HG03039 (cell line): ENCODE measurements around the gene ADGRL1.

ENCODE experiments used
- ATAC-seq: cut with Tn5 transposase; IDR thresholded peaks from one replicate; pipeline ENCODE4 v1.9.1; 2021; ENCODE audit warnings: mild to moderate bottlenecking, moderate library complexity; ENCODE audit not compliant: unreplicated experiment

The ADGRL1 gene

DNA sequence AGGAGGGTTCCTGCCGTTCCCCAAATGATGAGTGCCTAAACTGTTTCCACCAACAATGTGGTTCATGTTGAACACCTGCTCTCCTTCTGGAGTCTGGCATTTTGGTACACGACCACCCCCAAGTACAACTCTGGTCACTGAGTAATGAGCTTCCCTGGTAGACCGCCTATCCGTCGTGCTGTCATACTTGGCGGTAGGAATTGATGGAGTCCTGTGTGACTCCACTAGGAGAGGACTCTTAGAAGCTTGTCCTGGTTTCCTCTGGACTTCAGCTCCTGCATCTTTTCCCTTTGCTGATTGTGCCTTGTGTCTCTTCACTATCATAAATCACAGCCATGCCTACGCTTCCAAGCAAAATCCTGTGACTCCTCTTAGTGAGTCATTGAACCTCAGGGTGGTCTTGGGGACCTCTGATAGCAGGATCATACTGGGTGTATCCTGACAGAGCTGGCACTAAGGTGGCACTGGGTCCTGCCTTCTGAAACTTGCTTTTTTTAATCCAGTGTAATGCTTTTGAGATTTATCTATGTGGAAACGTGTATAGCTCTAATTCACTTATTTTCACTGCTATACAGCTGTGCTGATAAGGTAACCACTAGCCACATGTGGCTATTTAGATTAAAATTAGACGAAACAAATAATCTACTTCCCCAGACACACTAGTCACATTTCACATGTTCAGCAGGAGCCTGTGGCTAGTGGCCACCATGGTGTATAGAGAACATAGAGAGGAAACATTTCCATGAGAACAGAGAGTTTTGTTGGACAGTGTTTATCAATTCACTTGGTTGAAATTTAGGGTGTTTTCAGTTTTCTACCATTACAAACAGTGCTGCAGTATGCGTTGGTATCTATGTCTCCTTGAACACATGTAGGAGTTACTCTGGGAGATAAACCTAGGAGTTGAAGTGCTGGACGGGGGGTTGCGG is 63.4 kb downstream of the ADGRL1 start:
- ATAC-seq = no peak

DNA sequence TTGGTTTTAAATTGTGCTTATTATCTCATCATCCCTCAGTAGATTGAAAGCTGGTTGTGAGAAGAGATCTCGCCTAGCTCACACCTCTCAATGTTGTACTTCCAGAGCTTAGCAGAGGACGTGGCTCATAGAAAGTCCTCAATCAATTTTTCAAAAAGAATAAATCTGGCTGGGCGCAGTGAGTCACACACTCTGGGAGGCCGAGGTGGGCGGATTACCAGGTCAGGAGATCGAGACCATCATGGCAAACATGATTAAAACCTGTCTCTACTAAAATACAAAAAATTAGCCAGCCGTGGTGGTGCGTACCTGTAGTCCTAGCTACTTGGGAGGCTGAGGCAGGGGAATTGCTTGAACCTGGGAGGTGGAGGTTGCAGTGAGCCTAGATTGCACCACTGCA is 64.9 kb downstream of the ADGRL1 start:
- ATAC-seq = no peak

DNA sequence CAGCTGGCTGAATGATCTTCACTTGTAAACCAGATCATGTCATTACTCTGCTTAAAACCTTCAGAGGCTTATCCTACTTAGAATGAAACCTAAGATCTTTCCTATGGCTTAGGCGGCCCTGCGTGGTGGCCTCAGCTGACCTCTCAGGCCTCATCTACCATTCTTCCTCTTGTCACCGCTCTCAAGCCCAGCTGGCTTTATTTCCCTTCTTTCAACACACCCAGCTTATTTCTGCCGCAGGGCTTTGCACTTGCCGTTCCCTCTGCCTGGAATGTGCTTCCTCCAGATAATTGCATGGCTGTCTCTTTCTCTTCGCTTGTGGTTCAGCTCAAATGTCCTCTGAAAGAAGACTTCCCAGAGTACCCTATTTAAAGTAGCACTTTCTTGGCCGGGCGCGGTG is 66.0 kb downstream of the ADGRL1 start:
- no peak for ATAC-seq

DNA sequence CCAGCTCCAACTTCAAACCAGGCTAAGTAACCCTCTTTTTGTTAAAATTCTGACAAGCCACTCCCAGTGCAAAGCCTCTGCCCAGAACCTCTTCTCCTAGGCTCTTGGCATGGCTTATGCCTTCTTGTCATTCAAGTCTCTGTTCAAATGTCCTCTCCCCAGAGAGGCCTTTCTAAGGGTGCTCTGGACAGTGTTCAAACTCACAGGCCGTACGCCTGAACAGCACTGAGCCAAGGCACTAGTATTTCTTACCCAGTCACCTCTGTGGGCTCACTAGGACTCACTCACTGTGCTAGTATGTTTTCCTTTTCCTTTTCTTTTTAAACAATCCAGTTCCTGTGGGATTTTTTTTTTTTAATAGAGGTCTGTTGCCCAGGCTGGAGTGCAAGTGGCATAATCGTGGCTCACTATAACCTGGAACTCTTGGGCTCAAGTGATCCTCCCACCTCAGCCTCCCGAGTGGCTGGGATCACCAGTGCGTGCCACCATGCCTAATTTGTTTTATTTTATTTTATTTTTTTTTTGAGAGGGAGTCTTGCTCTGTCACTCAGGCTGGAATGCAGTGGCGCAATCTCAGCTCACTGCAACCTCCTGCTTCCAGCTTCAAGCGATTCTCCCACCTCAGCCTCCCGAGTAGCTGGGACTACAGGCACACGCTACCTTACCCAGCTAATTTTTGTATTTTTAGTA is 67.2 kb downstream of the ADGRL1 start:
- no peak for ATAC-seq

DNA sequence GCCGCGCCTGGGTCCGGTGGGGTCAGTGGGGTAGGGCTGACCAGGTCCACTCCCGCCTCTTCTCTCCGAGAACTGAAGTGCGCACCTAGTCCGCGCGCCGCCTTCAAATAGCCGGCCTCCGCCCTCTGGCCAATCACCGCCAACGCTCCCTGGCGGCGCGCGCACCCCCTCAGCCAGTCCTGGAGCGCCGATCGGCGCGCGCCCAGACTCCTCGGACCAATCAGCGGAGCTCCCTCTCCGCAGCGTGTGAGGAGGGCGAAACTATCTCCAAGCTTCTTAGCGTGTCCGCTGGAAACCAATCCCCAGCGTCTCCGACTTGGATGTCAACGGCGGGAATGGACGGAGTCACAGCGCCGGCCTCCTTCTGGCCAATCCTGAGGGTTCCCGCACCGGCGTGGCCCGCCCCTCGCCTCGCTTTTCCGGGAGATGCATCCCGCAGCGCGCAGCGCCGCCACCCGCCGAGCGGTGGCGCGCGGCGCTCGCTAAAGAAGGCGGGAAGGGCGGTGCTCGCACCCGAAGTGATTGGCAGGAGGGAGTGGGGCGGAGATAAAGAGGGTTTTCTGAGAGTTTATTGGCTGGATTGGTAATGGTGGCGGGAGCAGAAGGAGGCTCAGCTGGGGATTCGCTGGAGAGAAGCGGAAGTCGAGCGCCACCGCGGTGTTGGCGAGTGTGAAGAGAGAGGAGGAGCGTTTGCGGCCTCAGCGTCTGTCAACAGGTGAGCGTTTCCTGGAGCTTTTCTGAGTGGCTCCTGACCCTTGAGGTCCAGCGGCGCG is 69.3 kb downstream of the ADGRL1 start, which contains the start of gene ASF1B:
ASF1B (minus strand) TSS at position 81 of the 773 bp plus-strand sequence. CDS start 133 bp downstream, outside the sequence.
- peak; percentile 76 for ATAC-seq

DNA sequence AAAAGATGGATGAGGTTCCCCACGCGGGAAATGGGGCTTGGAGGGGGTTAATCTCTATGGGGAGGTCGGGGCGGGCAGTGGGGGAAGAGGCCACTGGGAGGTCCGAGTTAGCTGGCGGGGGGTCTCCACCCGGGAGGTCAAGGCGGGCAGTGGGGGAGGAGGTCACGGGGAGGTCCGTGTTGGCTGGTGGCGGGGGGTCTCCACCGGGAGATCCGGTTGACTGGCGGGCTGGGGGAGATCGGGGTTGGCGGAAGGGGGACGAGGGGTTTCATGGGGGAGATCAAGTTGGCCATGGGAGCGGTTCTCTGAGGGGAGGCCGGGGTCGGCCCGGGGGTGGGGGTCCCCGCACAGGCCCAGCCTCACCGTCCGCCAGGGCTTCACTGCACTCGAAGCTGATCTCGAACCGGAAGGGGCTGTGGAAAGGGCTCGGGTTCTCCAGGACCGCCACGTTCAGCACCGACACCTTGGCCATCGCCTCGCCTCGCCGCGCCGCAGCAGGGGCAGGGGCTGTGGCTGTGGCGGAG is 69.9 kb downstream of the ADGRL1 start:
- peak; percentile 4 for ATAC-seq

DNA sequence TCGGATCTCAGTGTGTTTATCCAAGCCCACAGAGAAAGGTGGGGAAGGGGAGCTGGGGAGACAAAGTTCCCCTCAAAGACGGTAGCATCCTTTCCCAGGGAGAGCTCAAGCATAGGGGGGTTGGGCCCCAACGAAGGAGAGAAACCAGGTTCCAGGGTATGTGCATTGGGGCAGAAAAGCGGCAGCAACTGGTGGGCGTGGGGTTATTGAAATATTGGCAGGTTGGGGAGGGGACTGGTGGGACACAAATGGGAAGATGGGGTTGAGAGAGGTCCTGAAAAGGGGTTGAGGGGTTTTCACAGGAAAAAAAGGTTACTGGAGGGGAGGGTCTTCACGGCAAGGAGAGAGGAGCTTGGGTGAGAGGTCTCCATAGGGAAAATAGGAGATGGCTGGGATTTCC is 70.6 kb downstream of the ADGRL1 start:
- ATAC-seq = no peak

DNA sequence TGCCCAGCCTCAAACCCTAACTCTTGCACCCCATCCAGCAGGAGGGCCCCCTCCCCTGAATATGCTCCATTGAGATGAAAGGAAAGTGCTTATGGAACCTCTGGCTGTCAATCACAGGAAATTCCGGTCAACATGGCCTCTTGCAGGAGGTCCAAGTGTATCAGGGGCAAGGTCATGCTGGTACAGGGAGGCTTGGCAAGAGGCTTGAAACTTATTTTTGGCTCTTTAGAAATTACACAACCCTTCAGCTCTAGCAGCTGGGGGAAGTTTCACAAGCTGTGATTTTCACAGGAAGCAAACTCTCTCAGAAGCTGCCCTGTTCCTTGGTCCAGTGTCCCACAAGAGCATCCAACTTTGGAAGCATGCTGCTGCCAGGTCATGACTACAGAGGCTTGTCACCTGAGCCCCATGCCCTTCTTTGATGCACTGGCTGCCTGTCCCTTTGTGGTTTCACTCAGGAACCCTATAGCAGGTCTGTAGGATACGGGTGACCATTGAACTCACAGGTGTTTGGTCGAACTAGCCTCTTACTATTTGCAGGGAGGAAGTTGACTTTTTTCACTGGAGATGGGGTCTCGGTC is 78.0 kb downstream of the ADGRL1 start:
- no peak for ATAC-seq

DNA sequence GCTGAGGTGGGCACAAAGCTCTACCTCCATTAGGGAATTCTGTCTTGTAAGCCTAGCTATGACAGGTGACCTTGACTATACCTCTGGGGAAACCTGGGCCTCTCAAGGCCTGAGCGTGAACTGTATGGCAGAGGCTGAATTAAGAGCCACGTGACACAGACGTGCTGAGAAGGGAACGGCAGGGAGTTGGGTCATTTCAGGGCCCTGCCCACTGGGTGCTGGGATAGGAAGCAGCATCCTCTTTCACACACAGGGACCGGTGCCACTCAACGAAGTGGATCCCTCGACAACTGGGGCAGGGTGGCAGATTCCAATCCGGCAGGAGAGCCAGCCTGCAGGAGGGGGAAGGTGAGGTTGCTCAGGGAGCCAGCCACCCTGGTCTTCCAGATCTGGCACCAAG is 78.8 kb downstream of the ADGRL1 start:
- ATAC-seq = no peak

DNA sequence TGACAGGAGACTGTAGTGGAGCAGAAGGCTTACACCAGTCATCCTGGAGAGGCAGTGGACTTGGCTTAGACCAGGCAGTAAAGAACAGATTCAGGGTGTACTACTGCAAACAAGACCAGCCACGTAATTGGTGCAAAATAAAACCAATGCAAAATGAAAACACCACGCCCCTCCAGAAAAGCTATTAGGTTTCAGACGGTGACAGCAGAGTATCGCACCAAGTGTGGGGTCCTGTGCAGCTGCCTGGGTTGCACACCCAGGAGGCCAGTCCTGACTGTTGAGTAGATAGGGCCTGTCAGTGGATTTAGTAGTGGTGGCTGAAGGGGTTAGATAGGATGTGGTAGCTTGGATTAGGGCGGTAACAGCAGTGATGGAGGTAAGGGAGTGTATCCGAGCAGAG is 83.0 kb downstream of the ADGRL1 start:
- ATAC-seq = no peak

DNA sequence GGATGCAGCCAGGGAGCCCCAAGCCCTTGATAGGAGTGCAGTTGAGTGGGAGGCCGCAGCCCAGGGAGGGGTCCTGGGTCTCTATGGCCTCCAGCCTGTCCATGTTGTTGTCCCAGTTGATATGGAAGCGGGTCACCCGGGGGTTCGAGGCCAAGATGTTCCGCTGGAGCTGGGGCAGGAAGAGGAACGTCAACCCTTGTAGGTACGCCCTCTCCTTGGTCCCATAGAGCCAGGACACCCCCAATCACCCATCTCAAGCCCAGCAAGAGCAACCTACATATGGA is 85.5 kb downstream of the ADGRL1 start:
- ATAC-seq = no peak

DNA sequence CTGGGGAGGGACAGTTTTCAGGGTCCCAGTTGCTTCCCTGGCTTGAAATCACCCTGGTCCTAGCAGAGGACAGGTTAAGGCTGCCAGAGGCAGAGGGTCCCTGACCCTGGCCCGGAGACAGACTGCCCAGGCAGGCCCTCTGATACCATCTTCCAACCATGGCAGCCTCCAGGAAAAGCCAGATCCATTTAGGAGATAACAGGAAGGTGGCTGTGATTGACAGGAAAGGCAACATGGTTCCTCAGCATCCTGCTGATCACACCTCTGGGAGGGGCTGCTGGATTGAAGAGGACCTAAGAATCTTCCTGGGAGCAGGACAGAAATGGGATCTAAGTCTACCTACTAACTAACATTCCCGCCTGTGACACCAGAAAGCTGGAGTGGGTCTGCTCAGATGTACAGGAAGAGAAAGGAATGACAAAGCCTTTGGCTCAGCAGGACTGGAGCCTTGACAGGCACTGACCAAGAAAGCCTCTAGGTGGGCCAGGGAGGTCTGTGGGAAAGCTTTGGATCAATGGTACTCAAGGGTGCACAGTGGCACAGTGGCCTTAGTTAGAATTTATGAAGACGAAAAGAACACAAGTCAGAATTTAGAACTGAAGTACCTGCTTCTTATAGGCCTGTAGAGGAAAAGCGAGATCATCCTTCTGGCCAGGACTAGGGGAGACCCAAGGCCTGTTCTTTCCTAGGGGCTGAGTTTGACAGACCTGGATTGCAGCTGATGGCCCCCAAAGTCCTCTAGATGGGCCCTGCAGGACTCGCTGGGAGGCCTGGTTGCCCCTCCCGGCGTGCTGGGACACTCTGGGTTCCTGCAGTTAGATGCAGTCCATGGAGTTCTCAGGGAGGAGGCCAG is 86.1 kb downstream of the ADGRL1 start:
- no peak for ATAC-seq

DNA sequence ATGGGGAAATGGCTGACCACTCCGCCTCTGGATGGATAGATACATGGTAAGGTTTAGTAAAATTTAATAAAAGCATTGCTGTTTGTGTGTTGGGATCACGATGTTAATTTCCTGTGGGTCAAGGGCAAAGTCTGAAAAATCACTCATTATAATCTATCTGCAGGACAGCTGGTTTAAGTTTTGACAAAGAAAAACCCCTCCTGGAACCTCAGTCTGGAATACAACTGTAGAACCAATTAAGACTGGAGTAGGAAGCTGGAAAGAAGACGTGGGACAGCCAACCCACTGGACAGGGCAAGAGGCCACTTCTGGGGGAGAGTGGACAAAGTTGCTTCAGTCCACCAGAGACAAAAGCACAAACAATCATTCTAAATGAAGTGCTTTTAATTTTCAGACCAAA is 86.8 kb downstream of the ADGRL1 start:
- no peak for ATAC-seq

DNA sequence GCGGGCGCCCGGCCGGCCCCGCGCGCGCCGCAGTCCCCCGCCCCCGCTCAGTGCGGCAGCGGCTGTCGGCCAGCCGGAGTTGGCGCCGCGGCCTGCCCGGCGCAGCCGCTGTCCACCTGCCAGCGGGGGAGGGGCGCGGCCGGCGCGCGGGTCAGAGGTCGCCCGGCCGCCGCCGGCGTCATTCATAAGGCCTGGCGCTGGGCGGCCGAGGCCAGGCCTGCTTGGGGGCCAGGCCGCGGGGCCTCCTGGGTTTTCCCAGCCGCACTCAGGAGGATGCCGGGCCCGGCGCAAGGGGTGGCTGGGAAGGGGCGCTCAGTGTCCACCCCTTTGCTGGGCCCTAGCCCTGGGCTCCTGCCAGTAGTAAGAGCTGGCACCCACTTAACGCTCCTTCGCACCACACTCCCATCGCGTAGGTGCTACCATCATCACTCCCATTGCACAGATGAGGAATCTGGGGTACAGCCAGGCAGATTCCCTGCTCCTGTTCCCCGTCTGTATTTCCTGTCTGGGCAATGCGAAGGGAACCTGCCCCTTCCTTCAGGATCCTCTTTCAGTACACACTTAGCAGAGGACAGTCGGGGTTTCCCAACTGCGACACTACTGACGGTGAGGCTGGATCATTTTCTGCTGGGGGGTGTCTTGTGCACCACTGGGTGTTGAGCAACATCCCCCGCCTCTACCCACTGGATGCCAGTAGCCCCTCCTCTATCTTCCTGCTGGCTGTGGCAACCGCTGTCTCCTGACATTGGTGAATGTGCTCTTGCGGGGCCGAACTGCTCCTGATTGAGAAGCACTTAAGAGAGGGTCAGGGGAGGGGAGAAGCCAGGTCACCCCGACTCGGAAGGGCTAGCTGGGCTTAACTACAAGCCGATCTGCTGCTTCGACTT is 87.6 kb downstream of the ADGRL1 start:
- ATAC-seq = peak; percentile 26

DNA sequence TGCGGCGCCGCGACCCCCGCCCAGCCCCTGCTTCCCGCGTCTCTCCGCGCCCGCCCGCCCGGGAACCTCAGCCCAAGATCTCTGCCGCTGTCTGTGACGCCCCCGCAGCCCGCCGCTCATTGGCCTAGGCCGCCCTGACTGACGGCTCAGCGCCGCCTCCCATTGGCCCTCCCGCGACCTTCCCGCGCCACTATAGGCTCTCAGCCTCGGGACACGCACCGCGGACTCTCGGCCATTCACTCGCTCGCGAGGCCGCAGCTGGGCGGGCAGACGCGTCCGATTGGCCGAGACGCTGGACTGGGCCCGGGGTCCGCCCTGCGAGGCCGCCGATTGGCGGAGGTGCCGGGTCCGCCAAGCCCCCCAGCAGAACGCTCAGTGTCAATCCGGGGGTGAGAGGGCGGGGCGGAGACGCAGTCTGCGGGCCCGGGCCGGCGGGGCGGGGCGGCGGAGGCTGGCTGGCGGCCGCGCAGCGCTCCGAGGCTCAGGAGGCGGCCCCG is 88.3 kb downstream of the ADGRL1 start, which contains the start of gene PRKACA:
PRKACA (minus strand) TSS at position 95 of the 497 bp plus-strand sequence. CDS start 215 bp downstream, outside the sequence.
- peak; percentile 89 for ATAC-seq

DNA sequence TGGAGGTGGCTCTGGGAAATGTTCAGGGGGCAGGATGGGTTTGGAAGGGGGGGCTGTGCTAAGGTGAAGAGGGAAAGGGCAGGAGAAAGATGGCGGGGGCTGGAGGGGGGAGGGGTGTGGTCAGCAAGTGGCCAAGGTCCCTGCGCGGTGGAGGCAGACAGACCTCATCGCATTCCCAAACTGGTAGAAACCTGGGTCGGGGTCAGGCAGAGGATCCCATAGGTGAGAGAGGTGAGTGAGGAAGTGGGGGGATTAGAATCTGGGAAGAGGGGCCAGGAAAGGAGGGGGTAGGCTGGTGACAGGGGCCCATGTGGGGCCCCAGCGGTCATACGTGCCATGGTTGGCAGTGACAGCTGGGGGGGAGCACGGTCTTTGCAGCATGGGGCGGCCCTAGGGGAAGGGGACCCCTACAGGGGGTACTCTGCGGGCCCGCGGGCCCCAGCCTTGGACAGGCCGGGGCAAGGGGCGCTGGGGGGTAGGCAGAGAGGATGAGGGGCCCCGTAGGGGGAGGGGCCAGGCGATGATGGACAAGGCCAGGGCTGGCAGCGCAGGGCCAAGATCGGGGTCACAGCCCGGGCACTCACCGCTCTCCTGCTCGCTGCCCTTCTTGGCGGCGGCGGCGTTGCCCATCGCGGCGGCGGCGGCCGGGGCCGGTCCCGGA is 88.9 kb downstream of the ADGRL1 start:
- ATAC-seq = peak; percentile 3

DNA sequence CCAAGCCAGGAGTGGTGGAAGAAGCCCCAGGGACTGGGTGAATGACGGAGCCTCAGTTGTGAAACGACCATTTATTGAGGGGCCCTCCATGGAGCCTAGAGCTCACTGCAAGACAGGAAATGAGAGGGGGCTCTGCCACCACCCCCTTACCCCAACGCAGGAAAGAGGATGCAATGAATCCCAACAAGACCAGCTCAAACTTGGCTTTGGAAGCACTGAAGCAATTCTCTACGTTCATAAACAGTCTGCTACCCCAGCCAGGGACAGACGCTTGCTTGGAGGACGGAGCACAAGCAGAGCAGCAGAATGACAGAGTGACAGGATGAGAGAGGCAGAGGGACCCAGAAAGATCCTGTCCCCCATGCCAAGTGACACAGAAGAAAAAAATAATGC is 89.4 kb downstream of the ADGRL1 start:
- no peak for ATAC-seq

DNA sequence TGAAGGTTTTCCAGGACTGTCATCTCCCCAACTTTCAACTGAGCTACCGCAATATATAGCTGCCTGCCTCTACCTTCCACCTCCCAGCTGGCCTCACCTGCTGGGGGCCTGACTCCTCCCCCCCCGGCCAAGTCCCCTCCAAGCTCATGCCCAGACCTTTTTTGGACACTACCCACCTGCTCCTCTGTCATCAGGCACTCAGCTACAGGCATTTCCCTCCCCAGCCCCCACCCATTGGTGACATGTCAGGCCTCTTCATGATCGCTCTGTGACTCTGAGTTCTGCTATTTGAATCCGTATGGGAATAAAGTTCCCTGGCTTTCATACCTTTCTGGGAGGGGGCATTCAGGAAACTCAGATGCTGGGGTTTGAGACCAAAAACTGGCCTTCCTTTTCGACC is 90.2 kb downstream of the ADGRL1 start:
- no peak for ATAC-seq
